Germinal center (tissue), 1 donor: Measurements from ENCODE around the gene ATP6V1G3.
A peak's percentile ranks its signal among the peaks of the same experiment; 100 is the strongest.
"Not testable (repeated sequence)": the region's sequence is repeated elsewhere in the genome, so short reads cannot be mapped to it uniquely, and the experiment has no call there.

Experiments used
- DNase-seq: peaks from one replicate; pipeline ENCODE4 v3.0.0; 2012; ENCODE audit warnings: mixed read lengths, low spot score

Gene ATP6V1G3

DNA sequence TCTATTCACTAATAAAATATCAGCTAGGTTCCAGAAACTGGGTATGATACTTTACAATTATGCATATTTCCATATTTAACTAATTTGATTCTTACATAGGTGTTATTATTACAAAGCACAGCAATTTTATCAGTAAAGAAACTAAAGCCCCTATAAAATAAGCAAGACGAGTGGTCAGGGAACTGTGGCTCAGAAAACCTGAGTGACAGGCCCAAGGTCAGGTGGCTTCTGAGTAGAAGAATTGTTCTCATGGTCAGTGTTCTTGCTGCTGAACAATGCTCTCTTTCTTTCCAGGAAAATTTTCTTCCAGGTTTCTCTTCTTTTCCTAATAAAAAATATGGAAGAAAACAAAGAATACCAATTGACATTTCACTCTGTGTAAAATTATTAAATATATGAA is 2.2 kb upstream of the ATP6V1G3 start:
- DNase-seq: no peak

DNA sequence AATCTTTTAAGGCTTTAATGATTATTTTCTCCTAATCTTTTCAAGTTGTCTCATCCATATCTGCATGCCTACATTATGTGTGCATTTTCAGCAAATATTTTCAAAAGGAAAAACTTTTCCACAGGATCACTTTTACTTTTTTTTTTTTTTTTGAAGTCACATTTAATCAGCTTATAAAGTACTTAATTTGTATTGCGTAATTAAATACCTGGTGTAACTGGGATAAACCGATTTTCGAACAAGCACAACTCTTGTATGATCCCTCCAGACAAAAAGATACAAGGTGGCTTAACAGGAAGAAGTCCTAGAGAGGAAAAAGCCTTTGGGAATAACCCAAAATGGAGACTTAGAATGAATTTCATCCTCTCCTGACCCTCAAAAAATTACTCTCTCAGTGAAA is 1.3 kb upstream of the ATP6V1G3 start:
- no peak for DNase-seq

DNA sequence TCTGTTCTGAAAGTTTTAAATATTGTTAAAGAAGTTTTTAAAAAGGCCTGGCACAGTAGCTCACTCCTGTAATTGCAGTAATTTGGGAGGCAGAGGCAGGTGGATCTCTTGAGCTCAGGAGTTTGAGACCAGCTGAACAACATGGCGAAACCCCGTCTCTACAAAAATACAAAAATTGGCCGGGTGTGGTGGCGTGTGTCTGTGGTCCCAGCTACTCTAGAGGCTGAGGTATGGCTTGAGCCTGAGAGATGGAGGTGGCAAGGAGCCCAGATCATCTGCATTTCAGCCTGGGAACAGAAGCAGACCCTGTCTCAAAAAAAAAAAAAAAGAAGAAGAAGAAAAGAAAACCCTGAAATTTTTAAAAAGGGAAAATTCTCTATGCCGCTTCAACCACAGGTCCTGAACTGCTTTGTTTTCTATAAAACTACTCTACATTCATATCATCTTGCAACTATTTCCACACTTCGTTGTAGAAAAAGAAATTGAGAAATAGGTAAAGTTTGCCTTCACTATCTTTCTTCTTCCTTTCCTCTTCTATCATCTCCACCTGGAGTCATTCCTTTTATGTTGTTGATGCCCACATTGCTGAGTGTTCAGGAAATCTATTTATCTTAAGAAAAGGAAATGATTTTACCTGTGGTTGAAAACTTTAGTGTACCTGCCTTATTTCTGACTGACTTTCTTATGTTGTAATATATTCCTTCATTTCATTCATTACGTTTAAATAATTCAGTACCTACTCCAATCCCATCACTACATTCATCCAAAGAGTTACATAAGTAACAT is 1.7 kb downstream of the ATP6V1G3 start:
- no peak for DNase-seq

DNA sequence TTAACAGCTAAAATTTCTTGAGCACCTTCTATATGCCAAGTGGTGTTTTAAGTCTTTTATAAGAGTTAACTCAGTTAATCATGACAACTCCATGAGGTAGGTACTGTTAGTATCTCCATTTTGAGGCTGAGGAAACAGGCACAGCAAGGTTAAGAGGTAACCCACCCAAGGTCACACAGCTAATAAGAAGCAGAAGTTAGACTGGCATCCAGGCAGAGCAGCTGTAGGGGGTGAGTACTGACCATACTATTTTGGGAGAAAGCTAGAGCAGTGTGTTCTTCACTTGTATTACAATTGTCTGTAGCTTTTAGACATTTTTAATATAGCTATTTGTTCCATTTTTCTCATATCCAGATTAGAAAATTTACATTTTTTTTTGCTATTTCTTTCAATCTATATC is 4.8 kb downstream of the ATP6V1G3 start:
- no peak for DNase-seq

DNA sequence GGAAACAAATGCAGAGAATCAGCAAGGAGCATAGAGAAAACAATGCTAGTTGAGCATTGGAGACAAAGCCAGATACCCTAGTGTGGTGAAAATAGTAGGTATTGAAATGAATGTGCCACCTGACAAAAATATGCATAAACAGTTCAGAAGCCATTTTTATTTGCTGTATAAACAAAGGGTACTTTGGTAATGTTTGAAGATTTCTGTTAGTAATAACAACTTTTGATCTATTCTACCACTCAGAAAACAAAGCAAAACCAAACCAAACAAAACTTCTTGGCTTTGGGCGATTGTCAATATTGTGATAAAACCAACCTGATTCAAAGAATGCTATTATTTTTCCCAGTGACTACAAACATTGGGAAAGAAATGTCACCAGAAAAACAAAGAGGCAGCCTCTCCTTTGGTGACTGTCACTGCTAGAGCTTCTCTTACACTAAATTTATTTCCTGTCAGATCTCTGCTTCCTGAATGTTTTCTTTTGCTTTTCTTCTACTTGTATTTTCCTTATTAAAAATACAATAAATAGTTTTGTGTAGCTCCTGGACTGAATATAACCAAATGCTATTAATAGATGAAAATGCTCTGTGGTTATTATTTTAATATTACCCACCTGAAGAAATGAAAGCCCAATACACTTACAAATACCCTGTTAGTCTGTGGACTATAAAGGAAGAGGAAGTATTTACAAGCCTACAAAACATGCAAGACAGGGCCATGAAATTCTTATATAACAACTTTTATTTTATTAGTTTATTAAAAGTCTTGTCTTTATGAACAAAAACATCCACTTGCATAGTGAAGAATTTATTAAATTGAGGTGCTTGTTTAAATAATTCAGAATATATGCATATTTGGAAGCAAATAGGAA is 5.7 kb downstream of the ATP6V1G3 start:
- no peak for DNase-seq

DNA sequence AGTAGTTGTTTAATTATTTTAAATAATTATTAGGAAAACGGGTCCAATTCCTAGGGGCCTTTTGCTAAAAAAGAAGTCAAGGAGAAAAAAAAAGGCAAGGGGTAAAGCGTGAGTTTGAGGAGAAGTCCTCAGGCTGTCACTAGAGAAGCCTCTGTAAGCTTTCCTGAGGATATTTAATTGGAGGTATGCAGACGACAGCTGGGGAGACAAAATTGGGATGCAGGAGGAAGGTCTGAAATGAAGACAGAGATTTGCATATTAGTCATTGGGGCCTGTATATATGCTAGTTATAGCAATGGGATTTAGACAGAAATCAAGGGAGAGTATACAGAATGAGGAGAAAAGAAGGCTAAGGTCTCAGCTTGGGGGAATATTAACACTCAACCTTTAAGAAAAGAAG is 8.6 kb downstream of the ATP6V1G3 start:
- DNase-seq: no peak

DNA sequence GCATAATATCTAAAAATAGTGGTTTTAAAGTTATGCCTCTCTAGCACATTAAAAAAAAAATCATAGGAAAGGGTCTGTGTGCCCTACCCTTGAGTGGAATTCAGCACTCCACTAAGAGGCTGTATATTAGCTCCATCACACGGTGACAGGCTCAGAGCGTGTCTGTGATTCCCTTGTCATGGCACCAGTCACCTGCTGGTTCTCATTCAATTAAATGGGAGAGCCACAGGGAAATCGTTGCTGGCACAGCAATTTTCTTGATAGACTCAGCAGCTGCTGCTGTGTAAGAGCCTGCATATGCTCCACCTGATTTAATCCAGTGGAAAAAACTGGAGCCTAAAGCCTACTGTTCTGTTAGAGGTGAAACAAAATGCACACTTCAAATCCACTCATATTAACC is 9.5 kb downstream of the ATP6V1G3 start:
- DNase-seq: no peak

DNA sequence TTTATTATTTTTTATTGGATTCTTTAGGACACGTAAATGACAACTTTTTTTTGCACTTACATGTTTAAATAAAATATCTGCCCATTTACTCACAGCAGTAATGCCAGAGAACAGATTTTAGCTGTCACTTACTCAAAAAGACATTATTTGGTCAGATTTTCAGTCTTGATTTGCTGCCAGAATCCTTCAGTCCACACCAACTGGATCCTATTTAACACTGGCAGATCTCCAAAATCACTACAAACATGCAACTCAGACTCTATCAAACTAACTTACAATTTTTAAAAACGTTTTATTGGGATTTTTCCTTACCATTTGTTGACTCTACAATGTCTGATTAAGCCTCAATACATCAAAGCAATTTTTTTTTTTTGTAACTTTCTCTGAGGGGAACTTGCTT is 11.1 kb downstream of the ATP6V1G3 start:
- no peak for DNase-seq

DNA sequence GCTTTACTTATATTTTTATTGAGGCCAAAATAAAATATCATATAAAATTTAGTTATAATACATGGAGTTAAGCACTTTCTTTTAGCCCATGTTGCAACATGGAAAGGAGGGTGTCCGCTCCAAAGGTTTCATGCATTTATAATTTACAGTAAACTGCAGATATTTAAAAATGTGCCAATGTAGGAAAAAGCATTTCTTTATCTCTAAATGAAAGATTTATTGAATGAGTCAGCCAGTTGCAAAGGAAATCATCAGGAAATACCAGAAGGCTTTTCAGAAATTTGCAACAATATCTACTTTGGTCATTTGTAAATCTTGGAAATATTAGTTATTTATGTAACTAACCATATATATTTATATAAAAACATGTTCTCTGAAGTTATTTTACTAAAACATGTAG is 12.1 kb downstream of the ATP6V1G3 start:
- DNase-seq: no peak

DNA sequence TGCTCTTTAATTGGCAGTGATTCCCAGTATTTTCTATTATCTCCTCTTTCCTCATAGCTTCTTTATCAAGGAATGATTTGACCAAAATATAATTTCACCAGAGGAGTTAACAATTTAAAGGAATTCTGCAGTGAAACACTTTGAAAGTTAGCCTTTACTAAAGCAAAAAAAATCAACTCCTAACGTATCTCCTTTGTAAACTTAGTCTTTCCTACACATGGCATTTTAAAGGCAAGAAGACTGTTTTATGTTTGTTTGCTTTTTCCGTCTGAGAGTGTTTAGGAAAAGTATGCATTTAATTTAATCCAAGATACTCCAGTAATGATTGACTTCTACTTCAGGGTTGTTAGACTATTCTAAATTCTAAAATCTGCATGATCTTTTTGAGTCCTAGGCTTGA is 15.9 kb downstream of the ATP6V1G3 start:
- no peak for DNase-seq

DNA sequence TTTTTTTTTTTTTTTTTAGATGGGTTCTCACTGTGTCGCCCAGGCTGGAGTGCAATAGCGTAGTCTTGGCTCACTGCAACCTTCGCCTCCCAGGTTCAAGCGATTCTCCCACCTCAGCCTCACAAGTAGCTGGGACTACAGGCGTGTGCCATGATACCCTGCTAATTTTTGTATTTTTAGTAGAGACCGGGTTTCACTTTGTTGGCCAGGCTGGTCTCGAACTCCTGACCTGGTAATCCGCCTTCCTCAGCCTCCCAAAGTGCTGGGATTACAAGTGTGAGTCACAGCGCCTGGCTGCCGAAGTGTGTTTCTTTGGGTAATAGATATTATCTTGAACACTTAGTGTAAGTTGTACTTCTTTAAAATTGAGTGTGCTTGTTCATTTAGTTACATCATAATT is 16.4 kb downstream of the ATP6V1G3 start:
- DNase-seq: not testable (repeated sequence)

DNA sequence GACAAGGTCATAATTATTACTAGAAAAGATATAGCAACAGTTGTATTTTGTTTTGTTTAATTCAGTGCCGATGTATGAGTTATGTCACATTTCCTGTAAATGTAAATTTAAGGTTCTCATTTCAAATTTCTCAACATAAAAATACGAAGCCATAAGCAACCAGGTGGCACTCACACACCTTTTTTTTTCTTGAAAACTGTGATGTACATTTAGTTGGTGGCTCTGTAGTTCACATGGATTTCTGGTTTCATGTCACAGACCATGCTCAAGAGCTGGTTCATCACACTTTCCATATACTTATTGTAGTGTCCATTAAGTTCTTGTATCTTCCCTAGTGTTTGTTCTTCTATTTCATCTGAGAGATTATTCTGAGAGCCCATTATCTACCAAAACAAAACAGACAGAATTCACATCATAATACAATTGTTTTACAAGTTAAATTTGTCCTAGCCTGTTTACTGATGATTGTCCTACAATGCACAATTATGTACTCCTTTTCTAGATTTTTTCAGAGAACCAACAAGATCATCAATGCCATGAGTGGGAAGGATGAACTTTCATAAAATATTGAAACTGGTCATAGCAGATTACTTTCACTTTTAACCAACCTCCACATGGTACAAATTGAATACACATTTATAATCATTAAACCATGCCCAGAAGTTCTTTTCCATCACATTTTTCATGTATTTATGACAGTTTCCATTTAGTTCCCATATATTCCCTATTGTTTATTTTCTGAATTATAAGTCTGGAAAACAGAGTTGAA is 17.1 kb downstream of the ATP6V1G3 start:
- DNase-seq: no peak

DNA sequence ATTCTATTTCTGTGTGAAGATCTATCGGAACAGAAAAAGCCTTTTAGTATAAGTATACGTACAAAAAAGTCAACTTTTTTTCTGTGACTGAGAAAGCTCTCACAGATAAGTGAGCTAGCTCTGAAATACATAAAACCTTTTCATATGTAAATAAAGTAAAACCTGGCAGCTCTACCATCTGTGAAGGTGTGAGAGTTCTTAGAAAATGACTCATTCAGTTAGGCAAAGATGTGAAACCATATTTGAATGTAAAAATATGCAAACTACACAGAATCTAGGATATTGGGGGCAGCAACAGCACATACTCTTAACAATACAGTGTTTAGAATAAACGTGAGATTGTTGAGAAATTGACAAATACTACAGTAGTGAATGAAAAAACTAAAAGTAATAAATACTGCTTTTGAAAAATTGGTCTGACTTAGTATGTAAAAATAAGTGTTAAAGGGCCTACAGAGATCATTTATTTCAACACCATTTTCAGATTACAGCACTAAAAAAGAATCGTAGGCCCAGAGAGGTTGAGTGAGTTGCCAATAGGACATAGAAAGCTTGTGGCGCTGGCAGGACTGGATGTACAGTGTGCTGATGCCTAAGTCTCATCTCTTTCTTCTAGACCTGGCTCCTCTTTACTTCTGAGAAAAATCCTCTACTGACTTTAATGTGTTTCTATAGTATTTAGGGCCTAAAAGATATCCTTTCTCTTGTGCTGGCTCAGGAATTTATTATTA is 19.8 kb downstream of the ATP6V1G3 start:
- peak; percentile 10 for DNase-seq

DNA sequence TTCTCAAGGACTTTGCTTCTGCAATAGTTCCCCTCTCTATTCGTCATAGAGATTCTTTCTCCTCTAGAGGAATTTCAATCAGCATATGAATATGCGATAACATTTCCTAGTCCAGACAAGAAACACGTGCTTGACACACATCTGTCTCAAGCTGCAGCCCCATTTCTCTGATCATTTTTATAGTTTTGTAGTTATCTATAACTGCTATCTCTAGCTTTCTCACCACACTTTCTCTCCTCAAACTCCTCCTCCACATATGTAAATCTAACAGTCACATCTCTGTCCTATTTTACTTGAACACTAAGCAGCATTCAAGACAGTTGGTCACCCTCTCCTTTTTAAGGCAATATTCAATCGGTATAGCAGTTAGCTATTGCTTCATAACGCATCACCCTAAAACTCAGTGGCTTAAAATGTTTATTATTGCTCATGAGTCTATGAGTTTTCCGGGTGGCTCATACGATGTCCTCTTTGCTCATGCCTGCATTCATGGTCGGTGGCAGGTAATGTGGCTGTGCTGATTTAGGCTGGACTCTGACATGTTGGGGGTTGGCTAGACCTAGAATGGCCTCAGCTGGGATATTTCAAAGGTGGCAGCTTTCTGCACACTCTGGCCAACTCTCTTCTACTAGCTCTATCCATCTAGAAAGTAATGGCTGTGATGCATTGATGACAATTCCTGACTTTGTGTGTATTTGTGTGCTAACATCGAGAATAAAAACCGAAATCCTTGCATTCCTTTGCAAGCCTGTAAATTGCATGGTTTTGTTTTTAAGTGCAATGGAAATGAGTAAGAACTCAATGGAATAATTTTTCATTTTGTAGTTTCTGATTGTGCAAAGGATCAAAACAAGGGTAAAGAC is 20.6 kb downstream of the ATP6V1G3 start:
- DNase-seq: no peak

DNA sequence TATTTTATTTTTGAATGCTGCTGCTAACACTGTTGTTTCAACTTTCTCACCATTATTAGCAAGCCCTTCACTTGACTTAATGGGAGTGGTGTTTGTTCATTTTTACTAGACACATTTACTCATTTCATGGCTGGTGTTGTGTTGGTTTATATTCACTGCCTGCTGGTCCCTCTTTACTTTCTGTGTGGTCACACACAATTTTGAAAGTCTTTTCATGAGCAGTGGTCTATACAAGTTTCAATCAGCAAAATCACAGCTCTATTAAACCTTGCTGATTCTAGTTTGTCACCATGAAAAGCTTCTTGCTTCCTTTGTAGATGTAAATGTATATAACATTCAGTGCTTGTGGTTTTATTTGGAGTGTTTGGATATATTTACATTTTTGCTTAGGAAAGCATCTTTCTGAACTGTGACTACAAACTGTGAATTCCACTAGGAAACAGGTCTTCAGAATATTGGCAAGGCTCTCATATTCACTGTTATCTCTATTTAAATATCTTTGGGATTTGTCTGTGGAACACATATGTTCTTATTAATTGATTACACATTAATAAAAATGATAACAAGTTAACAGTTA is 22.8 kb downstream of the ATP6V1G3 start:
- no peak for DNase-seq

DNA sequence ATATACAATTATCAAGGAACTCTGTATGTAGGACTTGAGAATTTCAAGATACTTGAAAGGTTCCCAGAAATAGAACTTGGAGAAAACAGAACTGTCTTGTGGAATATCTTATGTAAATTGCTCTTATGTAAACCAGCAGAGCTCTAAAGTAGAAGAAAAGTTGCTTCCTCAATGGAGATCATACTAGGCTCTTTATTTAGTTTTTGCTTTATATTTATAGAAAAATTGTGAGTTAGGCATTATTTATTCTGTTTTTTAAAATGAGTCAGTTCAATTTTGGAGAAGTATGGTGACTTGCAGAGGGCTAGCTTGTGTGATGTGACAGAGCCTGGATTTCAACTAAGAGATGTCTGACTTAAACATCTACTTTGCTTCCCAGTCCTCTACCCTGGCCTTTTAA is 40.4 kb downstream of the ATP6V1G3 start:
- no peak for DNase-seq

DNA sequence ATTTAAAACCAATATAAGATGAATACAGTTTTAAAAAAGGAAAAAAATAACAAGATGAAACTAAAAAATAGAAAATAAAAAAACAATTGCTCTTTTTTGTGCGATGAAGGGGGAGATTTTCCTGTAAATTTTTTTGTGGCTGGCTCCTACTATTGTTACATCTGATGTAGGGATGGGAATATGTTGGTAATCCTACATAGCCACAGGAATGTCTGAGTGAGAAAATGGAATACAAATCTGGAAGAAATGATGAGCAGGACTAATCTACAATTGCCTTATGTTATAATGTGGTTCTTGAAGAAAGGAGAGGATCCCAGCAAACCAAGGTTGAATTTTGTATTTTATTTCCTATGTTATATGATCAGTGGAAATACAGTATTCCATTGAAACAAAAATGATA is 40.9 kb downstream of the ATP6V1G3 start:
- no peak for DNase-seq

DNA sequence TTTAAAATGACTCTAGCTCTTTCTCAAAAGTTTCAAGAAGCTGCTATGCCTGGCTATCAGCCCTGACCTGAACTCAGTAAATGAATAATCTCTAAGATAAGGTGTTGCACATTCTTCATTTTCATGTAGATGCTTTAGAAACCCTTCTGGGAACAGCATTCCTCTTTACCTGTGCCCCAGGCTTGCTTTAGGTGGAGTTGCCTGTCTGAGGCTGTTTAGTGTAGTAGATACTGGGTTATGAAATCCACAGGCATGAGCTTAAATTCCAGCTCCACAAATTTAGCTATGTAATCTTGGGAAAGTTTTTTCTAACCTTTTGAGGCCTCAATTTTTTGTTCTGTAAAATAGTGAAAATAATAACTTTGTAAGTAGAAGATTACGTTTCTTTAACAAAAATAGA is 41.6 kb downstream of the ATP6V1G3 start:
- DNase-seq: no peak

DNA sequence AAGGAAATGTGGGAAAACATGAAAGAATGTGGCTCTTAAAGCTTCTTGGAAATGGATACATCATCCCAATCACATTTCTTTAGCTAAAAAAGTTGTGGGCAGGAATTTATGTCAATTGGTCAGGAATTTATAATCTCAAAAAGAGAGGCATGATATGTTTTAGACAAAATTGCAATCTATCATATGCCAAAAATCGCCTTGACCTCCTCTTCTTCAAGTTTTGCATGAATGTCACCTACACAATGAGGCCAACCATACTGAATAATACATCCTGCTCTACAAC is 42.4 kb downstream of the ATP6V1G3 start:
- DNase-seq: no peak

DNA sequence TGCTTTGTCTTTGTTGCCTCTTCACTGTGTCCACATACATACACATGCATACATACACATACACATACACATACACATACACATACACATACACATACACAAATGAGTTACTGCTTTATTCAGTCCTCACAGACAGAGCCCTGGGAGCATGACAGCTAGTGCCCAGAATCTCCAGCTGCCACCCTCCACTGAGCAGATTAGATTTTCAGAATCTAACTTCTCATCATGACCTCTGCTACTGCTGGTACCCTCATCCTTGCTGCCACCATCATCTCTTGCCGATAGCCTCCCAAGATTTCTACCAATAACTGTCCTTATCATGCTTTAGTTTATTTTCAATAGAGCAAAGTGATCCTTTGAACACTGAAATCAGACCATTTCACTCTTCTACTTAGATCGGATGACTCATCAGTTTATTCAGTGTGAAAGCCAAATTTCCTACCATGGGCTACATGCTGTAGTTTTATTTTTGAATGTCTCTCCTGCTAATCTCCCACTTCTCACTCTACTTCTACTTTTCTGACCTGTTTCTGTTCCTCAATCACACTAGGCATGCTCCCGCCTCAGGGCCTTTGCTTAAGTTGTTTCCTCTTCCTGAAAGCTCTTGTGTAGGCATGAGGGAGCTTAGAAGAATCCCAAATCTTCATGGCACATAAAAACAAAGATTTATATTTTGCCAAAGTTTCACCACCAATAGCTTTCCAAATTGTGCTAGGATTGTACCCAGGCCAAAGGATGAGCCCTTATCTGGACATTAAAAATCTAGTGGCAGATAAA is 43.0 kb downstream of the ATP6V1G3 start:
- DNase-seq: no peak
